Inflammatory macrophage treated with lipopolysaccharide for 4 hours (primary cell): ENCODE data around the gene FASTKD1.
"Not testable (repeated sequence)": the region's sequence is repeated elsewhere in the genome, so short reads cannot be mapped to it uniquely, and the experiment has no call there.

ENCODE experiments used
- DNase-seq: peaks from one replicate; pipeline ENCODE4 v3.0.0-alpha.2; 2020

FASTKD1 gene

GRCh38 chr2:169573160-169573973 lies at the start of gene FASTKD1:
FASTKD1 (minus strand) TSS chr2:169573865; CDS start chr2:169572029, 1,836 bp downstream.
- peak; percentile 94 for DNase-seq

GRCh38 chr2:169623235-169623634 lies 49.6 kb upstream of the FASTKD1 start:
- no peak for DNase-seq

DNA sequence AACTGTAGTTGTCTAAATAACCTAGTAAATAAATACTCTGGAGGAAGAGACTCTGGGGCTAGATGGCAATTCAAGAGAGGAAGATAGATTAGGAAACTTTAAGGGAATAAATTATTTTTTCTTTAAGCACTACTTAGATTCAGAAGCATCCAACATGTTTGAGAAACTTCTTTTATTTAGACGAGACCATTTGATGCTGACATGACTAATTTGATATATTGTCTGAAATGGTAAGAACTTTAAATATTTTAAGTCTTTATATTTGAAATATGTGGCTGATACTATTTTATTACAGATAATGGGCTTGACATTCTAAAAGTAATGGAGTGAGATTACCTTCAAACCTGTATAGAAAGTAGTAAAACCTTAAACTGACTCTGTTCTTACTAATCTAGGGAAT lies 46.8 kb upstream of the FASTKD1 start:
- DNase-seq: no peak

DNA sequence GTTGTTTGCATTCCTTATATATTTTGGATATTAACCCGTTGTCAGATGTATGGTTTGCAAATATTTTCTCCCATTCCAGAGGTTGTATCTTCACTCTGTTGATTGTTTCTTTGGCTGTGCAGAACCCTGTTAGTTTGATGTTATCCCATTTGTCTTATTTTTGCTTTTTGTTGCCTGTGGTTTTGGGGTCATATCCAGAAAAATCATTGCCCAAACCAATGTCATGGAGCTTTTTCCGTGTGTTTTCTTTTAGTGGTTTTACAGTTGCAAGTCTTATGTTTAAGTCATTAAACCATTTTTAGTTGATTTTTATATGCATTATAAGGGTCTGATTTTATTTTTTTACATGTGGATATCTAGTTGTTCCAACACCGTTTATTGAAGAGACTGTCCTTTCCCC lies 46.3 kb upstream of the FASTKD1 start:
- no peak for DNase-seq

GRCh38 chr2:169615982-169616381 lies 42.3 kb upstream of the FASTKD1 start:
- DNase-seq: not testable (repeated sequence)

GRCh38 chr2:169613876-169614275 lies 40.2 kb upstream of the FASTKD1 start:
- no peak for DNase-seq

DNA sequence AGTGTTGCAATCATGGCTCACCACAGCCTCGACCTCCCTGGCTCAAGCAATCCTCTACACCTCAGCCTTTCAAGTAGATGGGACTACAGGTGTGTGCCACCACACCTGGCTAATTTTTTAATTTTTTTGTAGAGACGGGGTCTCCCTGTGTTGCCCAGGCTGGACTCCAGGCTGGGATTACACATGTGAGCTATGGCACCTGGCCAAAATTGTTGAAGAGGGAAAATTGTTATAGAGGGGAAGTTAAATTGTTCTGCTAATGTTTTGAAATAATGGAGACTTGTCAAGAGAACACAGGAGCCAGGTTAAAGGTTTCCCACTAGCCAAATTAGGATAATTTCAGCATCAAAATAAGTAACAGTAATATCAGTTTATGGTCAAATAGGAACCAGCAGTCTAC lies 35.6 kb upstream of the FASTKD1 start:
- DNase-seq: no peak

GRCh38 chr2:169599568-169599967 lies 25.9 kb upstream of the FASTKD1 start:
- DNase-seq: no peak

- no peak for DNase-seq
These were observed 25.3 kb upstream of the FASTKD1 start for GRCh38 chr2:169598982-169599381.

- DNase-seq: not testable (repeated sequence)
These were observed 22.9 kb upstream of the FASTKD1 start for GRCh38 chr2:169596546-169596945.

GRCh38 chr2:169590804-169591203 lies 17.1 kb upstream of the FASTKD1 start:
- DNase-seq: no peak

- no peak for DNase-seq
These were observed 12.0 kb upstream of the FASTKD1 start for GRCh38 chr2:169585673-169586072.

DNA sequence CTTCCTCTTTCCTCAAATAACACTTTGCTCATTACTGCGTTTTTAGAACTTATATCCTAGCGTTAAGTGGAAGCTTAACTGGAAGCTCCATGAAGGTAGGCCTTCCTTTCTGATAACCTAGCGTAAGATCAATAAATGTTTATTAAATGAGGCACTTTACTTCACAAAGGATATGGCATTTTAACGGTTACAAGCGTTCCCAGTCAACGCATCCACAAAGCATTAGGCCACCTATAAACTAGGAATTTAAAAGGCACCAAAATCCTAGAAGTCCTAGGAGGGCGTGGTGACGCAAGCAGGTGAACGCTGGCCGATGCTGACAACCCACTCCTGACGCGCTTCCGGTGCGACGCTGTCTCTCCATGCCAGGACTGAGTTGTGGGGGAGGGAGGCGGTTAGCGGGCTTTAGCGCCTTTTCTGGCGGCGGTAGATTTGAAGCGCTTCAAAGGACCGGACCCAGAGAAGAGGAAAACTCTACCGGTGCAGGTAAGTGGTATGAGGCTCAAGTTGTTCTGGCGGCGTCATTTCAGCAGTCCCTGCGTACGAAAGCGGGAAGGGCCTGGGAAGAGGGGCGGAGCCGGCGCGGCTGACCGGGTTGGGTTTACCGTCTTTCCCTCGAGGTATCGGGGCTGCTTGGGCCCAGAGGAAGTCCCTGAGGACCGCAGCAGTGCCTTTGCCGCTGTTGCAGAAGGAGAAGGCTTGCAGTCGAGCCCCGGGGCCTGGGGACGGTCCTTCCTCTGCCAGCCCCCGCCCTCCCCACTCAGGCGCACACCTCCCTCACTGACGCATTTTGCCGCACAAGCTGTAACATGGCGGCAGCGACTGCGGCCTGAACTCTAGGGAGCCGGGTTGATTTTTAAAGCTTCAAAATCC lies 10.6 kb upstream of the FASTKD1 start, which contains the start of gene PPIG:
TSS of gene PPIG (plus strand) at position 347 of the 873 bp plus-strand sequence. CDS start 19,691 bp downstream, outside the sequence.
- peak; percentile 92 for DNase-seq

GRCh38 chr2:169583518-169583917 lies 9.9 kb upstream of the FASTKD1 start:
- DNase-seq: no peak

DNA sequence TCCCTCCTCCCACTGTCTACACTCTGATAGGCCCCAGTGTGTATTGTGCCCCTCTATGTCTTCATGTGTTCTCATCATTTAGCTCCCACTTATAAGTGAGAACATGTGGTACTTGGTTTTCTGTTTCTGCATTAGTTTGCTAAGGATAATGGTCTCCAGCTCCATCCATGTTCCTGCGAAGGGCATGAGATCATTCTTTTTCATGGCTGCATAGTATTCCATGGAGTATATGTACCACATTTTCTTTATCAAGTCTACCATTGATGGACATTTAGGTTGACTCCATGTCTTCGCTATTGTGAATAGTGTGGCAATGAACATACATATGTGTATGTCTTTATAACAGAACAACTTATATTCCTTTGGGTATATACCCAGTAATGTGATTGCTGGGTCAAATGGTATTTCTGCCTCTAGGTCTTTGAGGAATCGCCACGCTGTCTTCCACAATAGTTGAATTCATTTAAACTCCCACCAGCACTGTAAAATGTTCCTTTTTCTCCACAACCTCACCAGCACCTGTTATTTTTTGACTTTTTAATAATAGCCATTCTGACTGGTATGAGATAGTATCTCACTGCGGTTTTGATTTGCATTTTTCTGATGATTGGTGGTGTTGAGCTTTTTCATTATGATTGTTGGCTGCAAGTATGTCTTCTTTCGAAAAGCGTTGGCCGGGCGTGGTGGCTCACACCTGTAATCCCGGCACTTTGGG lies 9.0 kb upstream of the FASTKD1 start:
- not testable (repeated sequence) for DNase-seq

- DNase-seq: no peak
These were observed 5.4 kb upstream of the FASTKD1 start for GRCh38 chr2:169579044-169579443.

DNA sequence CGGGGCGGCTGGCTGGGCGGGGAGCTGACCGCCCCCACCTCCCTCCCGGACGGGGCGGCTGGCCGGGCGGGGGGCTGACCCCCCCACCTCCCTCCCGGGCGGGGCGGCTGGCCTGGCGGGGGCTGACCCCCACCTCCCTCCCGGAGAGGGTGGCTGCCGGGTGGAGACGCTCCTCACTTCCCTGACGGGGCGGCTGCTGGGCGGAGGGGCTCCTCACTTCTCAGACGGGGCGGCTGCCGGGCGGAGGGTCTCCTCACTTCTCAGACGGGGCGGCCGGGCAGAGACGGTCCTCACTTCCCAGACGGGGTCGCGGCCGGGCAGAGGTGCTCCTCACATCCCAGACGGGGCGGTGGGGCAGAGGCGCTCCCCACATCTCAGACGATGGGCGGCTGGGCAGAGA lies 1.6 kb upstream of the FASTKD1 start:
- DNase-seq: not testable (repeated sequence)

DNA sequence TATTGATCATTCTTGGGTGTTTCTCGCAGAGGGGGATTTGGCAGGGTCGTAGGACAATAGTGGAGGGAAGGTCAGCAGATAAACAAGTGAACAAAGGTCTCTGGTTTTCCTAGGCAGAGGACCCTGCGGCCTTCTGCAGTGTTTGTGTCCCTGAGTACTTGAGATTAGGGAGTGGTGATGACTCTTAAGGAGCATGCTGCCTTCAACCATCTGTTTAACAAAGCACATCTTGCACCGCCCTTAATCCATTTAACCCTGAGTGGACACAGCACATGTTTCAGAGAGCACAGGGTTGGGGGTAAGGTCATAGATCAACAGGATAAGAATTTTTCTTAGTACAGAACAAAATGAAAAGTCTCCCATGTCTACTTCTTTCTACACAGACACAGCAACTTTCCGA lies 874 bp upstream of the FASTKD1 start:
- DNase-seq: not testable (repeated sequence)

DNA sequence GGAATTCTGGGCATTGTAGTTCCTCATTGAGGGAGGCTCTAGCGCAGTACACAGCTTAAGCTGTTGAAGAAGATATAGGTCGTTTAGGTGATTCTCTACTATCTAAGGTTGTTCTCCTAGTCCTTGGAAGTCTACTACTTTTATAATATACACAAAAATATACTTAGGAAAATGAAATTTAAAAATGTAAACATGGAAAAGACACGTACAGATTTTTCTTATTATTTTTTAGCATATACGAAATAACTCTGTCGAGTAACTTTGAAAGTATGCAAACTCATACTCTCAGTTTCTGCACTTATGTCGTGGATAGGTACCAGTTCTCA lies 272 bp upstream of the FASTKD1 start:
- no peak for DNase-seq

- no peak for DNase-seq
These were observed 875 bp downstream of the FASTKD1 start for GRCh38 chr2:169572821-169573159.

DNA sequence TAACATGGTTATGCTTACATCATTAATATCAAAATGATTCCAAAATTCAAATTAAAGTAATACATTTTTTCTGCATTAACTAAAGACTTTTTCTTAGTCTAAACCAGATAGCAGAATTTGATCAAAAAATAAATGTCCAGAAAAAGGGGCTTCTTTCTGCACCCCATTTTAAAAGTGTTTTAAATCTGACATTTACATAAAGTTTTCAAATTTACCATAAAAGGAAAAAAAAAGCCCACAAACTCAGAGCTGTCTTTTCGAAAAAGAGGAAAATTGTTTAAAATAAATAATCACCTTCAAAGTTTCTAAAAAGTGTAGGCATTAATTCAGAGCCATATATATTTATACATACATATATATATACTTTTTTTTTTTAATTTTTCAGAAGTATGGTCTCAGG lies 1.5 kb downstream of the FASTKD1 start:
- no peak for DNase-seq

DNA sequence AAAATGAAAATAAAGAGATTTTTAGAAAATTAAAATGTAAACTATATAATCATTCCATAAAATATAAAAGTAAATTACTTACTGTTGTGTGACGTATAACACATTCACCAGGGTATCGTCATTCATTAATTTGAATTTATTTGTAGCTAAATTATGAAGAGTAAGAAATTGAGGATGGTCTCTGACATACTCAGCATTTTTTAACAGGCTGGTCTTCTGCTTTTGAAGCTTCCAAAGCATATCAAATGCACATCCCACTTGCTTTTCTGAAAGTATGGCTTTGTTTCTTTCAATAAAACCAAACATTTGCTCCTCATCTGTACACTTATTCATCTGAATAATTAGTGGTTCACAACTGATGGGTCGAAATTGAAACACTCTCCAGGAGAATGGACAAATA lies 2.1 kb downstream of the FASTKD1 start:
- no peak for DNase-seq

DNA sequence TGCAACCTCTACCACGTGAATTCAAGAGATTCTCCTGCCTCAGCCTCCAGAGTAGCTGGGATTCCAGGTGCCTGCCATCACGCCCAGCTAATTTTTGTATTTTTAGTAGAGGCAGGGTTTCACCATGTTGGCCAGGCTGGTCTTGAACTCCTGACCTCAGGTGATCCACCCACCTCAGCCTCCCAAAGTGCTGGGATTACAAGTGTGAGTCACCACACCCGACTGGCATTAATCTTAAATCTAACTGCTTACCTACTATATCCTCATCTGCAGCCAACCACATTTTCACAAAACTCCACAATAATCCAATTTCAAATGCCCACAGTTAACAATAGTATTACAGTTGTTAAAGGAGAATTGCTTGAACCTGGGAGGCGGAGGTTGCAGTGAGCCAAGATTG lies 2.9 kb downstream of the FASTKD1 start:
- DNase-seq: not testable (repeated sequence)
